DMS 273 treated with DMSO at 0.1 percent for 48 hours (cell line): ENCODE measurements around the gene TMEM121B.
"Not testable (repeated sequence)": the region's sequence is repeated elsewhere in the genome, so short reads cannot be mapped to it uniquely, and the experiment has no call there.

ENCODE experiments used
- DNase-seq: peaks from one replicate; lab custom pipeline; 2025; lab: John Stamatoyannopoulos, UW

The TMEM121B gene

DNA sequence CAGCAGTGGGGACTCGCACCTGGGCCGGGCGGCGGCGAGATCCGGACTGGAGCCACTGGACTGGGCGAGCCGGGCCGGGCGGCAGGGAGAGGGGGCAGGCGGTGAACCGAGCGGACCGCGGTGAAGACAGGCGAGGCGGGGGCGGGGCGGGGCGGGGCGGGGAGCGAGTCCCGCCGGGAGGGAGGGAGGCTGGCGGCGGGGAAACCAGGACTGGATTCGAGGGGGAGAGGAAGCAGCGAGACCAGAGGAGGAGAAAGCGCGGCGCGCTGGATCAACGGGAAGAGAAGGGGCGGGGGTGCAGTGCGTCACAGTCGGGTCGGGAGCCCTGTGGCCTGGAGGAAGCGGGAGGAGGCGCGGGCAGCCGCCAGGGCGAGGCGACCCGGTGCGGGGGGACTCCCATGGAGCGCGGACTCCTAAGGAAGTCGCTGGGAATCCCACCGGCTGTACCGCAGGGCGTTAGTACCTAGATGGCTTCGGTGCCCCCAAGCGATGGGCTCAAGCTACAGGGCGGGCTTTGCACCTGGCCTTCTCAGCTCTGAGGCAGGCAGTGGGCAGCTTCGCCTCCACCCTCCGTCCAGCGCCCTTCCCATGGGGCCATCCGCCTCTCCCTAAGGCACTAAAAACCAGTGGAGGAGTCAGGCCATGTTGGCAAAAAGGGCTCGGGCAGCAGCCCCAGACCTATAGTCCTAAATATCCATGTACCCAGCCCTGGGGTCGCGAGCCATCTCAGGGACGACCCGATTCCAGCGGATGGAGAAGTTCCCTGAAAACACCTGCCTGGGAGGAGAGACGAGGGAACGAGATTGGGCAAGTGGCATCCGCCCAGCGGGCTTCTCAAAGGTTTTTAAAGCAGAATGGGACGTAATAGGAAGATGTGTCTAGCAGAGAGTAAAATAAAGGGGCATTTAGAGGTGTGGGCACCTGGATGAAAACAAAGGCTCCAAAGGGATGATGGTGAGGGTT lies at the start of gene TMEM121B:
TMEM121B (minus strand) TSS at position 128 of the 963 bp plus-strand sequence. CDS start 233 bp downstream, outside the sequence.
- peak; percentile 36 for DNase-seq

DNA sequence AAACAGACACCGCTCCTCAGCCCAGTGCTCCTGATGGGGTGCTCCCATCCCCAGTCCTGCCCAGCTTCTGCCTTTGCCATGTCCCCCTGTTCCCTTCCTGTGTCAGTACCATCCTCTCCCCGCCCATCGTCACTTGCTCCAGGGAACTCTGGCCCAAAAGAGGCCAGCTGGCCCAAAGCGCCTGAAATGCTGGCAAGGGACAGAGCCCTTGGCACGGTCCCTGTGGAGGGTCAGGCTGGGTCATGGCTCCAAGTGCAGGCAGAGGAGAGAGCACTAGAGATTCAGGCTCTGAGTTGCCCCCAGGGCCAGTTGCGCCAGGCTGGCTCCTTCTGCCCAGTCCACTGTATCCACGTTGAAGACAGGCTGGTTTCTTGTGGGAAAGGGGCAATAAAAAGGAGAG lies 46.3 kb upstream of the TMEM121B start:
- no peak for DNase-seq

DNA sequence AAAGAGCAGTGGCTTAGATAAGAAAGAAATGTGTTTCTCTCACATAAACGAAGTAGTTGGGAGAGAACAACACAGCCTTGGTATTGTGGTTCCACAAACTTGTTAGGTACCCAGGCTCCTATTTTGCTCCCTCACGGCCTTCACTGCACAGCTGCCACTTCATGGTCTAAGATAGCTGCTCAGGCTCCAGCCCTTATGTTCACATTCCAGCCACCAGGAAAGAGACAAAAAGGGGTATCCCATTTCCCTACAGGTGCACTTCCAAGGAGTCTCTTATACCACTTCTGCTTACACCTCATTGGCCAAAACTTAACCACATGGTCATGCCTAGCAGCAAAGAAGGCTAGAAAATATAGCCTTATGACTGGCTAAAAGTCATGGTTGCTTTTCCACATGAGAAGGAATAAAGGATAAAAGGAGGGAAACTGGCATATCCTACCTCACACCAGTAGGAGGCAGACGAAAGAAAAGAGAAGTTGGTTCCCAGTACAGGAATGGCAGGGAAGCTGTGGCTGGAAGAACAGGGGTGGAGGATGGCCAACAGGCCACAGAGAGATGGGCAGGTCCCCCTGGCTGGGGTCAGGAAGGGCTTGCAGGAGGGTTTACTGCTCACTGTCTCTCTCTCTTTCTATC lies 43.3 kb upstream of the TMEM121B start:
- DNase-seq: no peak

DNA sequence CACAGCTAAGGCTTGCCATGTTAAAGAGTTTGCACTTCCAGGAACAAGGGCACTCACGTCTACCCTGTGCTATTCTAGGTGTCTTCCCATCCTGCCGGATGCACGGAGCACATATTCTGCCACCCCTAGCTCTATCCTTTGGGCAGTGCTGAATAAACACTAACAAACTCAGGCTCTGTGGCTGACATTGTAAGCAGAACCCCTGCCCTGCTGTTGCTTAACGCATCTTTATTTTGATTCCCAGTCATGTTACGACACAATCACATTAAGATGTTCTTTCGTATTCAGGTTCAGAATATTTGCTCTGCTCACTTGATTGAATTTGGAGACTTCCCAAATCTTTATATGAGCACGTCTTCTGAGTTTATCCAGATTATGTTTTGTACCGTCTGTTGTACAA lies 41.6 kb upstream of the TMEM121B start:
- DNase-seq: no peak

DNA sequence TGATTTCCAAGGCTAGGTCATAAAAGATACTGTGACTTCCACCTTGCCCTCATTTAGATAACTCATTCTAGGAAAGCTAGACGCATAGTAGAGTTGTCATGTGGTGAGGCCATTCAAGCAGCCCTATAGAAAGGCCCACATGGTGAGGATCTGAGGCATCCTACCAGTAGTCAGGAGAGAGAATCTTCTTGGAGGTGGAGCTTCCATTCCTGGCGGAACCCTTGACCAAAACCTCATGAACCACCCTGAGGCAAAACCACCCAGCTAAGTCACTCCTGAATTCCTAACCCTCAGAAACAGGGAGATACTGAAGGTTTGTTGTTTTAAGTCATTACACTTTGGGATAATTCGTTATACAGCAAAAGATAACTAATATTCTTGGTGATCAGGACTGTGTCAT lies 40.8 kb upstream of the TMEM121B start:
- no peak for DNase-seq

DNA sequence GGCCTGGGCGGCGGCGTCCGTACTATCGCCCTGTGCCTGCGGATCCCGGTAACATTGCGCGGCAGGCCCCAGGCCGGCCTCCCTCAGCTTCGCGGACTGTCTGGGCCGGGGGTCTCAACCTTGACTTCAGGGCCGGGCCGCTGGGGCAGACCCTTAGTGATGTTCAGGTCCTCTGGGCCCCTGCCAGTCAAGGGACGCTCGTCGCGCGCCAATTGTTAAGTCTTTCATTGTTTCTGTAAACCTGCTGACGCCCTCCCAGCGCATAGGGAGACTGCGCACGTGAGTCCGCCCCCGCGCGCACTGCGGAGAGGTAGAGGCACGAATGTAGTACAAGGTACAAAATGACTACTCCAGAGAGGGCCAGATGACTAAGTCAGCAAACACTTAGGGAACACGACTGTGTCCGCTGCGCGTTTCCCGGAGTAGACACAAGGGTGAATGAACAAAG lies 38.4 kb upstream of the TMEM121B start:
- no peak for DNase-seq

DNA sequence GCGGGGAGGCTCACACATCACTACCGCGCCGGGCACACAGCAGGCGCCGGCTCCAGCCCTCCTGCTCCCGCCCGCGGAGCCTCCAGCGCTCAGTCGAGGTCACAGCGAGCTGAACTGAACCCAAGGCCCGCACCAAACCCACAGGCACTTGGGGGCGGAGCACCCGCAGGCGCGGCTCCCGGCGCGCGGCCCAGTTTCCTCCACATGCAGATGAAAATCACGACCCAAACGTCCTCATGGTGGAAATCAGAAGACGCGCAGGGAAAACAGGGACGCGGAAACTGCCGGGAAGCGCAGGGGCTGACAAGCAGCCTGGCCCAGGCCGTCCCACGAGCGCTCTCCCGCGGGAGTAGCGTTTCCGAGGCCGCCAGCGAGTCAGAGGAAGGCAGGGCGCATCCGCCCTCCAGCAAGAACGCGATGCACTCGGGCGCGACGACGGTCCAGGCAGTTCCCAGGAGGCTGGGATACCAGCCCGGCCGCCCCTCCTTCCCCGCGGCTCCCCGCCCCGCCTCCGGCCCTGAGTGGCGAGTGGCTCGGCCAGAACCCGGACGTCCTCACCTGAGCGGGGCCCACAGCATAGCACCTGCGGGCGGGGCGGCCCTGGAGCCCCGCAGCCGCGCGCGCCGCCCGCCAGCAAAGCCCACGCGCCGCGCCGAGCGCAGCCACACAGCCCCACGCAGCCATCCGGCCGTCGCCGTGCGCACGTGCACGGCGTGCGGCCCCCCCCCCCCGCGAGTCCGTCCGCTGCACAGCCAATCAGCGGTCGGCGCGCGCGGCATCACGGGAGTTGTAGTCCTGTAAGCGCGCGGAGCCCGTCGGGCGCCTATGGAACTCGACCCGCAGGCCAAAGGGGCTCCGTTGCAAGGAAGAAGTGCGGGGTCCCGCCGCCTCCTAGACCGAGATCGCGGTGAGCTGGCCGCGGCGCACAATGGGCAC lies 37.7 kb upstream of the TMEM121B start, which contains the start of gene HDHD5:
HDHD5 (minus strand) TSS at position 710 of the 936 bp plus-strand sequence; CDS start at position 684, 26 bp downstream.
- peak; percentile 46 for DNase-seq

DNA sequence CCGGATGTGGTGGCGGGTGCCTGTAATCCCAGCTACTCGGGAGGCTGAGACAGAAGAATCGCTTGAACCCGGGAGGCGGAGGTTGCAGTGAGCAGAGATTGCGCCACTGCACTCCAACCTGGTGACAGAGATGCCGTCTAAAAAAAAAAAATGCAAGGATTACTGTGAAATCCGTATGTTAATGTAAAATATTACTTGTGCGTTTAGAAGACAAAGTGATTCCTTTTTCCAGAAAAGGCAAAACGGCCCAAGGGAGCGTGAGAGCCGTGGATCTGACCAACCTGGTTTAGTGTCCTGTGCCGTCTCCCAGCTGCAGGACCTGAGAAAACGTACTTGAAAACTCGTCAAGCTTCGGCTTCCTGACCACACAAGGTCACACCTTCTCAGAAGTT lies 37.0 kb upstream of the TMEM121B start:
- no peak for DNase-seq

DNA sequence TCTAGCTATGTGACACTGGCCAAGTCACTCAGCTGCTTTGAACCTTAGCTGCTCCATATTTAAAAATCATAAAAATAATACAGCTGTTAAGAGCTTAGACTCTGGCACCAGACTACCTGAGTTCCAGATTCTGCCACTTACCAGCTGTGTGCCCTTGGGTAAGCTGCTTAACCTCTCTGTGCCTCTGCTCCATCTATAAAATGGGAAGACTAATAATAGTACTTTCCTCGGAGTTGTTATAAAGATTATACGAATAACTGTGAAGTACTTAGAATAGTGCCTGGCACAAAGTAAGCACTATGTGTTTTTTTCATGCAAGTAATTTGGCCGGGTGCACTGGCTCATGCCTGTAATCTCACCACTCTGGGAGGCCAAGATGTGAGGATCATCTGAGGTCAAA lies 36.6 kb upstream of the TMEM121B start:
- DNase-seq: no peak

DNA sequence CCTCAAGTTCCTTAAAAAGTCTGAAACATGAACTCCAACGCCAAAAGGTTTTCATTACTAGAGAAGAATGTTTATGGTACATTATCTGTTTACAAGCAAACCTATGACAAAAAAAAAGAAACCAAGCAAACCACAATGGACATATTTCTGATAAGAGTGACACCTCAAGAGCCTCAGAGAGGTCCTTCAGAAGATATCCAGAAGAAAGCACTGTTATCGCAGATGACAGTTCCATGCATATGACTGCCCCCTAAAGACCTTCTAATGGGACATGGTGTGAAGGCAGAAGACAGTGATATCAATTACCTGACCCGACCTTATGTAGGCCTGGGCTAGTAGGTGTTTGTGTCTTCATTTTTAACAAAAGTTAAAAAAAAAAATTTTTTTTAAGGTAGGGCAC lies 34.8 kb upstream of the TMEM121B start:
- no peak for DNase-seq

DNA sequence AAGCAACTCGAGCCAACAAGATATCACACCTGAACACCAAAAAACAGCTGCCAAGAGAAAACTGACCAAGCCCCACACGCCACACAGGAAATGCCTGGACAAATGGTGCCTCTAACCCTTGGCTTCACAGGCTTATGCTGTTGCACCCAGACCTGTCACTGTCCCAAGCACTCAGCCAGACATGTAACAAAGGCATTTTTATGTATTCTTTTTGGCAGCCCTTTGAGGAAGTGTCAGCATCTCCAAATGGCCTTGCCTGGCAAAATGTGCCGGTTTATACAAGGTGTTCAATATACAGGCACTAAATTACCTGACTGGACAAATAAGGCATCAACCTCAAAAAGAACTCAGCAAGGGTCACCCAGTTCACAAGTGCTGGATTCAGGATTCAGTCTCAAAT lies 31.8 kb upstream of the TMEM121B start:
- DNase-seq: no peak

DNA sequence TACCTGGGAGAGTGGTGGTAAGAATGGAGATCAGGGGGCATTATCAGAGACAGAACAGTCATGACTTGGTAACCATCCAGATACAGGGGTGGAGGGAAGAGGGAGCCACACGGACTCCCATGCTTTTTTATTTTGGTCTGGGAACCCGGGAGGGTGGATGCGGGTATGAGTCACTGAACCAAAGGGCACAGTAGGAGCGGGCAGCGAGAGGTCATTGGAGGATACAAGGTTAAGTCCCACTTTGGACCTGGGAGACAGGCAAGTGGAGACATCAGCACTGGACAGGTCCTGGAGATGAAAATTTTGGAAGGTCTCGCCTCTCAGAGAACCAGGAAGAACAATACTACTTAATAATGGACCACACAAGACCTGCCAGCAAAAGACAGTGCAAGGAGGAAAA lies 31.2 kb upstream of the TMEM121B start:
- no peak for DNase-seq

DNA sequence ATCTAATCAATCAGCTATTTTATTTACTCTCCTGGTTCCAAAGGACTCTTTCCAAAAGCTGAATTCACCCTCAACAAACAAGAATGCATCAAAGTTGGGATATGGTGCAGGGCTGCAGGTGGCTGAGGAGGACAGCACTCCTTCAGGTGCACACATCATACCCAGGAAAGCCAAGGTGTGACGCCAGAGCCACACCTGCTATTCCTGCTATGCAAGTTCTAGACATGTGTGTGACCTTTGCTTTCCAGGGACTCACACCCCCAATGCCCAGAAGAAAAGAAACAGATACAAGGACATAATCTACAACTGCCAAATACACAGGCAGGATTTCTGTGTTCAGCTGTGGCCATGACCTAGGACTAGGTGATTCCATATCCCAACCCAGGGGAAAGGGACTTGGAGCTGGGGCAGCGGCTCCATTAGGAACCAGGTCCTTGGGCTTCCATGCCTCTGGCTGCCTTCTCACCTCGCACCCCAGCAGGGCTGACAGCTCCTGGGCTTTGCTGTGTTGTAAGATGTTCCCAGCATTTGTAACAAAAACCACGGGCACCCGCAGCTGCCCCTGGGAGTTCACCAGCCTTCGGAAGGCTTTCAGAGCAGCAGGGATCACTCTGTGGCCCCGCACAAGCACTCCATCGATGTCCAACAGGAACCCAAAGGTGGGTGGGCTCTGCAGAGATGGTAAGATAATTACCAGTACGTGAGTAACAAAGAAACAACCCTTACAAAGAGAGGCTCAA lies 28.1 kb upstream of the TMEM121B start:
- no peak for DNase-seq

DNA sequence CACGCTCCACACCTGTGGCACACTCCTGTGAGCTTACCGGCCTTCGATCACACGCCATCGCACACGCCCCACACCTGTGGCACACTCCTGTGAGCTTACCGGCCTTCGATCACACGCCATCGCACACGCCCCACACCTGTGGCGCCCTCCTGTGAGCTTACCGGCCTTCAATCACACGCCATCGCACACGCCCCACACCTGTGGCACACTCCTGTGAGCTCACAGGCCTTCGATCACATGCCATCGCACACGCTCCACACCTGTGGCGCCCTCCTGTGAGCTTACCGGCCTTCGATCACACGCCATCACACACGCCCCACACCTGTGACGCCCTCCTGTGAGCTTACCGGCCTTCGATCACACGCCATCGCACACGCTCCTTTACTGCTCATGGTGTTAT lies 26.3 kb upstream of the TMEM121B start:
- DNase-seq: not testable (repeated sequence)

DNA sequence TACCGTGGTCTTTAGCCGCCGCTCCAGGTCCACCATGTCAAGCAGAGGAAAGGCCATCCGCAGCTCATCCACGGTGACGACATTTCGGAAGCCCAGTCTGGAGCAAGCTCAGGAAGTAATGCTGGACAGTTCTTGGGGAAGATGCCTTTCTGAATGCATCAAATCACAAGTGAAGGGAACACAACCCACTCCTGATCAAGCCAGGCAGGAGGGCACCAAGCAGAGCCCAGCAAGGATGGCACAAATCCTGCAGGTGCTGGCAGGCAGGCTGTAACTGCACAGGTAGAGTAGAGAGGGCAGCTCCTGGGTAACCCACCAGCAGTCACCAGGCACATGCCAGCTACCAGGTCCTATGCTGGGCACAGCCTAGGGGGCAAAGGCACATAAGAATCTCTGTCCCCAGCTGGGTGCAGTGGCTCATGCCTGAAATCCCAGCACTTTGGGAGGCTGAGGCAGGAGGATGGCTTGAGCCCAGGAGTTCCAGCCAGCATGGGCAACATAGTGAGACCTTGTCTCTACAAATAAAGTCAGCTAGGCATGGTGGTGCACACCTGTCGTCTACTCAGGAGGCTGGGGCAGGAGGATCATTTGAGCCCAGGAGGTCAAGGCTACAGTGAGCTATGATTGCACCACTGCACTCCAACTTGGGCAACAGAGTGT lies 24.0 kb upstream of the TMEM121B start:
- no peak for DNase-seq

DNA sequence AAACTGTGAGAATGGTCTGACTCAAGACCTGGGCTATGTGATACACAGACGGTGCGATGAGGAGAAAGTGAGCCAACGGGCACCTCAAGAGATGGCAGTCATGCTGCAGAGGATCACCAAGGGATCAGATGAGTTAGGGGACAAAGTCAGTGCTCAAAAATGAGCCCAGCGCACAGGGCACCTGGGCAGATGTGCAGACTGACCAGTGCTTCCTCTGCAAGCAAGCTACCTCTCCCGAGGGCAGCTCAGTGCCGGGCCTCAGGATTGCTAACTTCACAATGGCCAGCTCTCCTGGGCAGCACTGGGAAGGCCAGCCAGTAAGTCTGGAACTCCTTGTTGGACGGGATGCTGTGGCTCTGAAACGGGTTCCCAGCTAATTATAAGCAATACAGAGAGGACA lies 22.7 kb upstream of the TMEM121B start:
- DNase-seq: no peak

DNA sequence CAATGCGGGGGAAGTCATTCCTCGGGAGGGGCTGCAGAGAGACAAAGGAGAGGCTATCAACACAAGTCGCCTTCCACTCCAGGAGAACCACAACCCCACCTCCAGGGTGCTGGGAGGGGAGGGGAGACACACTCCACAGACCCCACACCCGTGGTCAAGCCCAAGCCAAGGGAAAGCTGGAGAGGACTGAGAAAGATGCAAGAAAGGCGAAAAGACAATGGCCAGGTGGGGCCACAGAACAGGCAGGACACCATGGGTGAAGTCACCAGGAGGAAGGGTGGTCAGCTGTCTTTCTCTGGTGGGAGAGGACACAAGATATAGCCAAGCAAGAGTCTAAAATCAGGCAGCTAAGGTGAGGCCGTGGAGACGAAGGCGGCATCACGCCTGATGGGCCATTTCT lies 21.9 kb upstream of the TMEM121B start:
- no peak for DNase-seq

DNA sequence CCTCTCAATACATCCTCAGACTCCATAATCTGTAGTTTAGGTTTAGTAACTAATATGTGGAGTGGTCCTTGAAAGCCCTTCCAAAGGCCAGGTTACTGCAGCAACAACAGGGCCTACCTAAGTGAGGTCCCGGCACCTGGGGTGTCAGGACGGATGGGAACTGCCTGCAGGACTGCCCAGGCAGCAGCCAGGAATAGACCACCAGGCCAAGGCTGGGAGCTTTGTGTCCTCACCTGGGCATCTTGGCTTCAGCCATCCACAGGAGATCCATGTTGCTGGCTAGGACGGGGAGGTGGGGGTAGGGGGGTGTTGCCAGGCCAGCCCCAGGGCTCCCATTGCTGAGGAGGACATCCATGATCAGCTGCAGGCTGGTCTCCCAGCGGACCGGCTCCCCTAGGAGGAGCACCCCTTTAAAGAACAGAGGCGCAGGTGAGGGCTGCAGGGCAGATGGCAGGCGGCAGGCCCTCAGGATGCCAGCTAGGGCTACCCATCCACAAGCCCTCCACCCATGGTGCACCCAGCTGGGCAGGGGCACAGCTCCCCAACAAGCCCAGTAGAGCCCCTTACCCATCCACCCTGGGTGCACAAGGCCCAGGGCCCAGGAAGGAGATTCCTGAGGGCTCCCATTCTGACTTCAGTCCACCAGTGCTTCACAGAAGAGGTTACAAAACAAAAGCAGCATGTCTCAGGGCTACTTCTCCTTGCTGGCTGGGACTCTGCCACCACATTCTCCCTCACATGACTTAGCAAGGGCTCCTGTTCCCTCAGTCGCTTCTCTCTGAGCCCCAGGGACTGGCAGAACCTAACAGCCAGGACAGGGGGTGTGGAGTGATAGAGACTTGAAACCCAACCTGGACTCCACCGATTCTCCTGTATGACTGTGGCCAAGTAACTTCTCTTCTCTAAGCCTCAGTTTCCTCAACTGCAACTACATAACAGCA lies 19.9 kb upstream of the TMEM121B start:
- DNase-seq: no peak

DNA sequence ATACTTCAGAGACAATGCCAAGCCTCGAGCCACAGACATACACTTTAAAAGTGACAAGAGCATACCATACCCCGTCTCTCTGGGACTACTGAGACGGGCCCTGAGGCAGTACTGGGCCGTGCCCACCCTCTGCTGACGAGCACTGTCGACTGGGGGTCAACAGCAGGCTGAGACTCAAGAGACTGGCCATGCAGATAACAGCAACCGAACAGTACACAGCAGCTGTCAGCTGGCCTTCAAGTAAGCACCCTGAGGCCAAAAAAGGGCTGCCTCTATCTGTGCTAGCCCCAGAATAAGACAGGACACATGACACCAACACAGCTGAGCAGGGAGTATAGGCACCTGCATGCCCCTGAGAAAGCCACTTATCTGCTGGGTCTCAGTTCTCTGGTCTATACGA lies 18.9 kb upstream of the TMEM121B start:
- no peak for DNase-seq

DNA sequence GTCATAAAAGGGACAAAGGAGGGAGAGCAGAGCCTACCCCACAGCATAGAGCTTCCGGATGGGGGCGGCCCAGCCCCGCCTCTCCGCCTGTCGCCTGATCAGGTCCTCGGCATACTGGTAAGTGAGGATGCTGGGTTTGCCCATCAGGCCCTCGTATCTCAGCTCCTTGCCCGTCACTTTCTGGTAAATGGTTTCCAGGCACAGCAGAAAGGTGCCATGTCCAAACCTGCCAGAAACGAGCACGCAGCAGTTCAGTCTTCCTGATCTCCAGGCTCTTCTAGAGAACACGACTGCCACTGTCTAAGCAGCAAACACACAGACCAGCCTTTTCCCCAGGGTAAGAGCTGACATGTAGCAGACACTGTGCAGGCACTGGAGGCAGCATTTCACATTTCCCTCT lies 17.4 kb upstream of the TMEM121B start:
- no peak for DNase-seq
